Esophagus muscularis mucosa (tissue), 4 donors: ENCODE results near the gene UTF1. TPM values are rescaled to one million over a fixed set of nuclear protein-coding genes. Genes with fewer than 3 reads are reported as not detected.

Experiments
- DNase-seq: peaks from one replicate; pipeline ENCODE4 v3.0.0-alpha.2; 2017; ENCODE audit errors: extremely low spot score
- H3K27ac ChIP-seq, 4 donors: fragments of 200-600 bp; sonication (generic); replicated peaks in 1 of 4; 1 replicate in 3 of 4; 2 replicates in 1 of 4; pipeline ENCODE4 v1.5.1; 2016 to 2019; ENCODE audit warnings: mild to moderate bottlenecking in 1 of 4
- H3K27me3 ChIP-seq, 4 donors: fragments of 200-600 bp; sonication (generic); one replicate each; pipeline versions ENCODE4 v1.5.1 to v1.6.0; 2016 to 2019
- H3K36me3 ChIP-seq, 4 donors: fragments of 200-600 bp; sonication (generic); one replicate each; pipeline ENCODE4 v1.5.1; 2016 to 2019
- H3K4me1 ChIP-seq, 4 donors: fragments of 200-600 bp; sonication (generic); one replicate each; pipeline ENCODE4 v1.5.1; 2016 to 2019
- H3K4me3 ChIP-seq, 4 donors: fragments of 200-600 bp; sonication (generic); 1 replicate in 2 of 4; 2 replicates in 2 of 4; pipeline ENCODE4 v1.5.1; 2016 to 2019; ENCODE audit warnings: mild to moderate bottlenecking in 4 of 4, moderate library complexity in 1 of 4
- H3K9me3 ChIP-seq, 4 donors: fragments of 200-600 bp; sonication (generic); 1 replicate in 3 of 4; 2 replicates in 1 of 4; pipeline ENCODE4 v1.5.1; 2016 to 2019
- EP300 ChIP-seq: sonication (generic); formaldehyde crosslinking; IDR thresholded peaks from one replicate; pipeline ENCODE4 v1.6.1; 2017; ENCODE audit warnings: antibody characterized with exemption
- POLR2A ChIP-seq: fragments of 450-650 bp; IDR thresholded peaks from one replicate; pipeline ENCODE4 v1.6.1; 2017; ENCODE audit warnings: antibody characterized with exemption, moderate library complexity, mild to moderate bottlenecking, low read depth
- POLR2AphosphoS5 ChIP-seq, 2 donors: sonication (generic); formaldehyde crosslinking; IDR thresholded peaks; one replicate each; pipeline ENCODE4 v1.6.1; 2017; ENCODE audit warnings: antibody characterized with exemption in 2 of 2
- WGBS: methylation state at CpG from one replicate; pipeline ENCODE4 v1.1.5; 2018; 5-methylcytosine and 5-hydroxymethylcytosine counted together
- intact Hi-C: fragments of 100-400 bp; cut with DNase I; formaldehyde crosslinking; loops from one replicate; pipeline ENCODE4 v1.15.1; 2023
- total RNA-seq, 4 donors: library from RNA; depleted of rRNA; stranded (reverse); fragments of >200 nt; gene quantifications; one replicate each; pipeline versions ENCODE4 v1.1.0 to v1.2.1, GENCODE V29; 2016
- TF ChIP-seq, protein P1 (sequence below), 3 experiments: fragments of 200-600 bp in 2 of 3; fragments of 450-650 bp in 1 of 3; sonication (generic) in 2 of 3; IDR thresholded peaks; one replicate each; pipeline ENCODE4 v1.5.1; 2017 to 2019; ENCODE audit warnings: antibody characterized with exemption in 3 of 3, mild to moderate bottlenecking in 2 of 3, moderate library complexity in 1 of 3

Gene UTF1
- total RNA-seq, 4 donors from 2014 or later = not detected

DNA sequence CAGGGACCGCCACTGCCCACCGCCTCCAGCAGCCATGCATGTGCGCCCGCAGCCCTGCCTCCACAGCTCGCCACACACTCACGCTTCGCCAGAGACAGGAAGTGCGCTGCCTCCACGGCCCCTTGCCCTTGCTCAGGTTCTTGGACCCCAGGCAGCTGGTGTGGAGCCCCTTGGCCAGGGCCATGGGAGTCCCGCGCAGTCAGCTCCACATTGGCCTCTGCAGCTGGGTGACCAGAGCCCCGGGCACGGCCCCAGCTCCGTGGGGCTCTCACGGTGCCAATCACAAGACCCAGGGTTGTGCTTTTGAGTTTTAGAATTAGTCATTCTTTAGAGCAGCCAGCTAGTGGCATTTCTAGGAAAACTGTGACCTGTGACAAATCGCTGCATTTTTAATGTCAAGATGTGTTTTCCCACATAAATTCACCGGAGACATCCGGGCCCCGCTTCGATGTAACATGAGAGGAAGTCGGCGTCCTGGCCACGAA lies 4.3 kb upstream of the UTF1 start:
- Histone ChIP-seq H3K36me3 (no peaks in the 10 kb centered on the region), H3K27me3 (peaks cover 0 to 76% (median 10%) of the 10 kb centered on the region in 4 donors), H3K4me3 (no peak overlapping the region), H3K27ac (no peak overlapping the region), H3K9me3 (no peaks in the 10 kb centered on the region), H3K4me1 (peaks cover 0 to 14% (median 13%) of the 10 kb centered on the region in 4 donors)
- TF ChIP-seq, protein P1, sequence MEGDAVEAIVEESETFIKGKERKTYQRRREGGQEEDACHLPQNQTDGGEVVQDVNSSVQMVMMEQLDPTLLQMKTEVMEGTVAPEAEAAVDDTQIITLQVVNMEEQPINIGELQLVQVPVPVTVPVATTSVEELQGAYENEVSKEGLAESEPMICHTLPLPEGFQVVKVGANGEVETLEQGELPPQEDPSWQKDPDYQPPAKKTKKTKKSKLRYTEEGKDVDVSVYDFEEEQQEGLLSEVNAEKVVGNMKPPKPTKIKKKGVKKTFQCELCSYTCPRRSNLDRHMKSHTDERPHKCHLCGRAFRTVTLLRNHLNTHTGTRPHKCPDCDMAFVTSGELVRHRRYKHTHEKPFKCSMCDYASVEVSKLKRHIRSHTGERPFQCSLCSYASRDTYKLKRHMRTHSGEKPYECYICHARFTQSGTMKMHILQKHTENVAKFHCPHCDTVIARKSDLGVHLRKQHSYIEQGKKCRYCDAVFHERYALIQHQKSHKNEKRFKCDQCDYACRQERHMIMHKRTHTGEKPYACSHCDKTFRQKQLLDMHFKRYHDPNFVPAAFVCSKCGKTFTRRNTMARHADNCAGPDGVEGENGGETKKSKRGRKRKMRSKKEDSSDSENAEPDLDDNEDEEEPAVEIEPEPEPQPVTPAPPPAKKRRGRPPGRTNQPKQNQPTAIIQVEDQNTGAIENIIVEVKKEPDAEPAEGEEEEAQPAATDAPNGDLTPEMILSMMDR (IDR thresholded peaks at IDR 0.05) = no peak
- TF ChIP-seq POLR2AphosphoS5 (IDR thresholded peaks at IDR 0.05) (no peak), POLR2A (no peak), EP300 (no peak)
- intact Hi-C loops = no loop called here
- no peak for DNase-seq
- WGBS = 76% methylated on average over 12 of the region's 23 CpGs

GRCh38 chr10:133226251-133226808 lies 3.7 kb upstream of the UTF1 start:
- intact Hi-C loops = no loop called here
- TF ChIP-seq POLR2A (no peak), EP300 (no peak), POLR2AphosphoS5 (IDR thresholded peaks at IDR 0.05) (no peak)
- TF ChIP-seq, protein P1 (IDR thresholded peaks at IDR 0.05) = no peak
- no peak for DNase-seq
- no peak overlapping the region for H3K27ac ChIP-seq
- no peak overlapping the region for H3K4me3 ChIP-seq
- no peaks in the 10 kb centered on the region for H3K9me3 ChIP-seq
- H3K27me3 ChIP-seq = peaks cover 0 to 76% (median 10%) of the 10 kb centered on the region in 4 donors
- WGBS = 76% methylated on average over 29 of the region's 30 CpGs
- H3K36me3 ChIP-seq = no peaks in the 10 kb centered on the region
- H3K4me1 ChIP-seq = peaks cover 0 to 20% (median 17%) of the 10 kb centered on the region in 4 donors

GRCh38 chr10:133227256-133227655 lies 2.8 kb upstream of the UTF1 start:
- Histone ChIP-seq H3K9me3 (no peaks in the 10 kb centered on the region), H3K36me3 (no peaks in the 10 kb centered on the region), H3K4me3 (no peak overlapping the region), H3K27me3 (peaks cover 0 to 81% (median 13%) of the 10 kb centered on the region in 4 donors), H3K27ac (no peak overlapping the region), H3K4me1 (peaks cover 0 to 22% (median 17%) of the 10 kb centered on the region in 4 donors)
- DNase-seq = no peak
- WGBS = 86% methylated on average over 21 of the region's 21 CpGs
- no peak for TF ChIP-seq POLR2A
- TF ChIP-seq, protein P1 (IDR thresholded peaks at IDR 0.05) = no peak
- no peak for TF ChIP-seq EP300
- TF ChIP-seq POLR2AphosphoS5 (IDR thresholded peaks at IDR 0.05) = no peak
- intact Hi-C loops = no loop called here

- intact Hi-C loops = no loop called here
- DNase-seq = no peak
- no peaks in the 10 kb centered on the region for H3K9me3 ChIP-seq
- peak overlapping the region in 1 of 4 donors; percentile 0 for H3K4me3 ChIP-seq
- no peaks in the 10 kb centered on the region for H3K36me3 ChIP-seq
- H3K27ac ChIP-seq = no peak overlapping the region
- H3K27me3 ChIP-seq = peaks cover 0 to 99% (median 17%) of the 10 kb centered on the region in 4 donors
- H3K4me1 ChIP-seq = peaks cover 0 to 22% (median 17%) of the 10 kb centered on the region in 4 donors
- TF ChIP-seq POLR2AphosphoS5 (IDR thresholded peaks at IDR 0.05) = no peak
- TF ChIP-seq POLR2A = no peak
- TF ChIP-seq EP300 = no peak
- TF ChIP-seq, protein P1 (IDR thresholded peaks at IDR 0.05) = no peak
- 12% methylated on average over 24 of the region's 58 CpGs for WGBS
Observed at GRCh38 chr10:133229265-133230043, 563 bp upstream of the UTF1 start.
